Measurements from ENCODE around the gene SNRNP25.

SNRNP25 gene

GRCh38 chr16:104355-104754, 50.7 kb downstream of the SNRNP25 start:
- DNase-seq (ENCODE audit: low spot score): no peak

- no peak for DNase-seq (ENCODE audit: low spot score)
Observed at GRCh38 chr16:104928-105327, 51.3 kb downstream of the SNRNP25 start.

- DNase-seq (ENCODE audit: low spot score): no peak
Observed at GRCh38 chr16:105521-105920, 51.9 kb downstream of the SNRNP25 start.

- DNase-seq (ENCODE audit: low spot score): peak; percentile 76
Observed at GRCh38 chr16:106623-107324, 53.1 kb downstream of the SNRNP25 start.
